ENCODE measurements around the gene GPR17. TPM values are rescaled to one million over a fixed set of nuclear protein-coding genes. Genes with fewer than 3 reads are reported as not detected.

The GPR17 gene
- total RNA-seq, 1 experiment from 2014 or later: not detected

DNA sequence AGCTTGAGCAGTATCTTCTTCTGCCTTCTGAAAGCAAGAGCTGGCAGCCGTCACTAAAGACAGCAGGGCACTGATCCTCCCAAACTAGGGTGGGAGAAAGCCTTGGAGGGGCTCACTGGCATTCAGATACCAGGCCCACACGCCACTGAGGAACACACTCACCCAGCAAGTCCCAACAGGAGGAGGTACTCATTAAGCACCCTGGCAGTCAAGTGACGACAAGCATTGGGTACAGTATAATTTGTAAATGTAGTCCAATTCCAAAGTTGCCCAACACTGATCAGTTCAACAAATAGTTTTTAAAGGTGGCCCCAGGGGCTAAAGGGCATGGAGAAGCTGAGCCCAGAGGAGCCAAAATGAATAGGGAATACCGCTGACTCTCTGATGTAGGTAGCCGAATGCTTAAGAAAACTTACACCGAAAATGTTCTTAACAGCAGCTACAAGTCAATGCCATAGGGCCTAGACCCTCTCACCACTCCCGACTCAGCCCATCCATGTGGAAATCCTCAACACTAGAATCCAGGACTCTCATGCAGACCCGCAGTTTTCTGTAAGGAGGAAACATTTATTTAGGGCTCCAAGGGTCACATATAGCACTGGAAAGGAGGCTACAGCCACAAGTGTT, 19.4 kb downstream of the GPR17 start:
- Histone ChIP-seq H3K4me1 (ENCODE audit: control insufficient read depth, insufficient read depth, low read length) (no peaks in the 10 kb centered on the region), H3K27ac (ENCODE audit: low read length) (no peak overlapping the region), H3K27me3 (ENCODE audit: control insufficient read depth, insufficient read depth, low read length) (0 out of 2 replicates have a peak, but pooled peaks cover 2% of the 10 kb centered on the region), H3K9me3 (ENCODE audit: control insufficient read depth, insufficient read depth, low read depth, low read length) (no peaks in the 10 kb centered on the region), H3K36me3 (ENCODE audit: control insufficient read depth, insufficient read depth, low read length) (no peaks in the 10 kb centered on the region), H3K4me3 (ENCODE audit: low read depth in 2 of 2, low read length in 2 of 2) (no peak overlapping the region)
- no peak for TF ChIP-seq CTCF (IDR thresholded peaks at IDR 0.05)
- no peak for TF ChIP-seq SIN3A (IDR thresholded peaks at IDR 0.05; ENCODE audit: borderline replicate concordance, insufficient read depth, low read depth, low read length)
- TF ChIP-seq TCF7L2 (IDR thresholded peaks at IDR 0.05; ENCODE audit: low read depth, low read length): no peak
- TF ChIP-seq, protein P1, sequence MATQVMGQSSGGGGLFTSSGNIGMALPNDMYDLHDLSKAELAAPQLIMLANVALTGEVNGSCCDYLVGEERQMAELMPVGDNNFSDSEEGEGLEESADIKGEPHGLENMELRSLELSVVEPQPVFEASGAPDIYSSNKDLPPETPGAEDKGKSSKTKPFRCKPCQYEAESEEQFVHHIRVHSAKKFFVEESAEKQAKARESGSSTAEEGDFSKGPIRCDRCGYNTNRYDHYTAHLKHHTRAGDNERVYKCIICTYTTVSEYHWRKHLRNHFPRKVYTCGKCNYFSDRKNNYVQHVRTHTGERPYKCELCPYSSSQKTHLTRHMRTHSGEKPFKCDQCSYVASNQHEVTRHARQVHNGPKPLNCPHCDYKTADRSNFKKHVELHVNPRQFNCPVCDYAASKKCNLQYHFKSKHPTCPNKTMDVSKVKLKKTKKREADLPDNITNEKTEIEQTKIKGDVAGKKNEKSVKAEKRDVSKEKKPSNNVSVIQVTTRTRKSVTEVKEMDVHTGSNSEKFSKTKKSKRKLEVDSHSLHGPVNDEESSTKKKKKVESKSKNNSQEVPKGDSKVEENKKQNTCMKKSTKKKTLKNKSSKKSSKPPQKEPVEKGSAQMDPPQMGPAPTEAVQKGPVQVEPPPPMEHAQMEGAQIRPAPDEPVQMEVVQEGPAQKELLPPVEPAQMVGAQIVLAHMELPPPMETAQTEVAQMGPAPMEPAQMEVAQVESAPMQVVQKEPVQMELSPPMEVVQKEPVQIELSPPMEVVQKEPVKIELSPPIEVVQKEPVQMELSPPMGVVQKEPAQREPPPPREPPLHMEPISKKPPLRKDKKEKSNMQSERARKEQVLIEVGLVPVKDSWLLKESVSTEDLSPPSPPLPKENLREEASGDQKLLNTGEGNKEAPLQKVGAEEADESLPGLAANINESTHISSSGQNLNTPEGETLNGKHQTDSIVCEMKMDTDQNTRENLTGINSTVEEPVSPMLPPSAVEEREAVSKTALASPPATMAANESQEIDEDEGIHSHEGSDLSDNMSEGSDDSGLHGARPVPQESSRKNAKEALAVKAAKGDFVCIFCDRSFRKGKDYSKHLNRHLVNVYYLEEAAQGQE (IDR thresholded peaks at IDR 0.05; ENCODE audit: insufficient read depth in 1 of 2, low read depth in 2 of 2, low read length in 1 of 2): no peak
- in situ Hi-C loops (cut with HindIII; ENCODE audit: low pct_unique_long_range_greater_than_20kb, low sequenced_read_pairs): no loop called here
- POLR2A ChIA-PET: no interaction called here
- no TSS peak for BruUV-seq (replicated peaks)
- intact Hi-C loops (cut with micrococcal nuclease; ENCODE audit: unreplicated experiment): no loop called here
- DNase-seq (ENCODE audit: low read depth, low spot score) (no peak), ATAC-seq (no peak)
- CTCF ChIA-PET: no interaction called here

DNA sequence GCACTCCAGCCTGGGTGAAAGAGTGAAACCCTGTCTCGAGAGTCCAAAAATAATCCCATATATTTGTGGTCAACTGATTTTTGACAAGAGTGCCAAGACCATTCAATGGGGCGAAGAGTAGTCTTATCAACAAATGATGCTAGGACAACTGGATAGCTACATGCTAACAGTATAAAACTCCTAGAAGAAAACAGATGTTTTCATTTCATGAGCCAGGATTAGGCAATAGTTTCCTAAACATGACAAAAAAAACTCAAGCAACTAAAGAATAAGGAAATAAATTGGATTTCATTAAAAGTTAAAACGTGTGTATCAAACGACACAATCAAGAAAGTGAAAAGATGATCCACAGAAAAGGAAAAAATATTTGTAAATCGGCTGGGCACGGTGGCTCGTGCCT, 23.1 kb downstream of the GPR17 start:
- Histone ChIP-seq H3K36me3 (ENCODE audit: control insufficient read depth, insufficient read depth, low read length) (no peaks in the 10 kb centered on the region), H3K9me3 (ENCODE audit: control insufficient read depth, insufficient read depth, low read depth, low read length) (no peaks in the 10 kb centered on the region), H3K4me1 (ENCODE audit: control insufficient read depth, insufficient read depth, low read length) (peaks cover 4% of the 10 kb centered on the region), H3K27ac (ENCODE audit: low read length) (no peak overlapping the region), H3K4me3 (ENCODE audit: low read depth in 2 of 2, low read length in 2 of 2) (no peak overlapping the region), H3K27me3 (ENCODE audit: control insufficient read depth, insufficient read depth, low read length) (0 out of 2 replicates have a peak, but pooled peaks cover 2% of the 10 kb centered on the region)
- BruUV-seq (replicated peaks): no TSS peak
- TF ChIP-seq, protein P1 (IDR thresholded peaks at IDR 0.05; ENCODE audit: insufficient read depth in 1 of 2, low read depth in 2 of 2, low read length in 1 of 2): no peak
- no peak for TF ChIP-seq POLR2AphosphoS5 (IDR thresholded peaks at IDR 0.05; ENCODE audit: low read depth, low read length)
- TF ChIP-seq SIN3A (IDR thresholded peaks at IDR 0.05; ENCODE audit: borderline replicate concordance, insufficient read depth, low read depth, low read length): no peak
- TF ChIP-seq CTCF (IDR thresholded peaks at IDR 0.05): no peak
- no peak for TF ChIP-seq TCF7L2 (IDR thresholded peaks at IDR 0.05; ENCODE audit: low read depth, low read length)
- ATAC-seq (no peak), DNase-seq (ENCODE audit: low read depth, low spot score) (no peak)
- ChIA-PET CTCF (no interaction called here), POLR2A (no interaction called here)
- in situ Hi-C loops (cut with HindIII; ENCODE audit: low pct_unique_long_range_greater_than_20kb, low sequenced_read_pairs): no loop called here
- intact Hi-C loops (cut with micrococcal nuclease; ENCODE audit: unreplicated experiment): no loop called here
